IPS-15b (cell line): ENCODE results near the gene ITGA6.

ENCODE experiments used
- H3K27me3 ChIP-seq: one replicate; pipeline ENCODE4 v1.6.1; 2013; ENCODE audit warnings: low read length; ENCODE audit not compliant: control insufficient read depth, insufficient read depth
- H3K36me3 ChIP-seq: one replicate; pipeline ENCODE4 v1.6.1; 2013; ENCODE audit warnings: low read length; ENCODE audit not compliant: control insufficient read depth, insufficient read depth
- H3K4me1 ChIP-seq: one replicate; pipeline ENCODE4 v1.6.1; 2013; ENCODE audit warnings: mild to moderate bottlenecking, low read length; ENCODE audit not compliant: control insufficient read depth, insufficient read depth
- H3K4me3 ChIP-seq: one replicate; pipeline ENCODE4 v1.5.1; 2013; ENCODE audit warnings: low read depth, low read length
- H3K9ac ChIP-seq: one replicate; pipeline ENCODE4 v1.6.1; 2013; ENCODE audit warnings: low read depth, mild to moderate bottlenecking, low read length
- H3K9me3 ChIP-seq: one replicate; pipeline ENCODE4 v1.6.1; 2013; ENCODE audit warnings: mild to moderate bottlenecking, low read length; ENCODE audit not compliant: control insufficient read depth, insufficient read depth

The ITGA6 gene

GRCh38 chr2:172403402-172403801, 24.0 kb upstream of the ITGA6 start:
- no peak overlapping the region for H3K4me3 ChIP-seq

GRCh38 chr2:172403881-172404468, 23.4 kb upstream of the ITGA6 start:
- Histone ChIP-seq H3K27me3 (no peaks in the 10 kb centered on the region), H3K4me1 (peaks cover 3% of the 10 kb centered on the region), H3K36me3 (no peaks in the 10 kb centered on the region), H3K4me3 (no peak overlapping the region), H3K9ac (no peak overlapping the region), H3K9me3 (no peaks in the 10 kb centered on the region)

More at GRCh38 chr2:172403402-172403801, 24.0 kb upstream of the ITGA6 start:
- no peak overlapping the region for H3K9ac ChIP-seq
- H3K9me3 ChIP-seq: no peaks in the 10 kb centered on the region
- H3K4me1 ChIP-seq: peaks cover 3% of the 10 kb centered on the region
- no peaks in the 10 kb centered on the region for H3K36me3 ChIP-seq
- H3K27me3 ChIP-seq: no peaks in the 10 kb centered on the region

GRCh38 chr2:172404824-172405223, 22.6 kb upstream of the ITGA6 start:
- H3K4me3 ChIP-seq: no peak overlapping the region
- H3K9me3 ChIP-seq: no peaks in the 10 kb centered on the region
- H3K4me1 ChIP-seq: peaks cover 3% of the 10 kb centered on the region
- no peaks in the 10 kb centered on the region for H3K27me3 ChIP-seq
- no peak overlapping the region for H3K9ac ChIP-seq
- no peaks in the 10 kb centered on the region for H3K36me3 ChIP-seq

GRCh38 chr2:172405673-172406072, 21.7 kb upstream of the ITGA6 start:
- H3K36me3 ChIP-seq: no peaks in the 10 kb centered on the region
- H3K27me3 ChIP-seq: no peaks in the 10 kb centered on the region
- H3K4me1 ChIP-seq: peaks cover 3% of the 10 kb centered on the region
- no peaks in the 10 kb centered on the region for H3K9me3 ChIP-seq
- H3K4me3 ChIP-seq: no peak overlapping the region
- no peak overlapping the region for H3K9ac ChIP-seq

- Histone ChIP-seq H3K4me1 (peaks cover 3% of the 10 kb centered on the region), H3K27me3 (no peaks in the 10 kb centered on the region), H3K36me3 (no peaks in the 10 kb centered on the region), H3K4me3 (no peak overlapping the region), H3K9me3 (no peaks in the 10 kb centered on the region), H3K9ac (no peak overlapping the region)
These were observed 19.1 kb upstream of the ITGA6 start for GRCh38 chr2:172408143-172408766.

- Histone ChIP-seq H3K4me1 (peaks cover 3% of the 10 kb centered on the region), H3K27me3 (no peaks in the 10 kb centered on the region), H3K9me3 (no peaks in the 10 kb centered on the region), H3K36me3 (no peaks in the 10 kb centered on the region), H3K9ac (no peak overlapping the region), H3K4me3 (no peak overlapping the region)
These were observed 18.3 kb upstream of the ITGA6 start for GRCh38 chr2:172409042-172409441.

- H3K36me3 ChIP-seq: no peaks in the 10 kb centered on the region
- peaks cover 5% of the 10 kb centered on the region for H3K9me3 ChIP-seq
- peaks cover 2% of the 10 kb centered on the region for H3K4me1 ChIP-seq
- no peaks in the 10 kb centered on the region for H3K27me3 ChIP-seq
- H3K4me3 ChIP-seq: no peak overlapping the region
- H3K9ac ChIP-seq: no peak overlapping the region
These were observed 14.3 kb upstream of the ITGA6 start for GRCh38 chr2:172412984-172413492.

GRCh38 chr2:172415157-172415864, 12.1 kb upstream of the ITGA6 start:
- Histone ChIP-seq H3K9me3 (peaks cover 5% of the 10 kb centered on the region), H3K36me3 (no peaks in the 10 kb centered on the region), H3K4me1 (no peaks in the 10 kb centered on the region), H3K9ac (no peak overlapping the region), H3K4me3 (no peak overlapping the region), H3K27me3 (no peaks in the 10 kb centered on the region)

- H3K4me3 ChIP-seq: no peak overlapping the region
- peaks cover 5% of the 10 kb centered on the region for H3K9me3 ChIP-seq
- no peaks in the 10 kb centered on the region for H3K4me1 ChIP-seq
- no peaks in the 10 kb centered on the region for H3K27me3 ChIP-seq
- no peaks in the 10 kb centered on the region for H3K36me3 ChIP-seq
- no peak overlapping the region for H3K9ac ChIP-seq
These were observed 11.6 kb upstream of the ITGA6 start for GRCh38 chr2:172415865-172416183.

- H3K9me3 ChIP-seq: peaks cover 5% of the 10 kb centered on the region
- no peaks in the 10 kb centered on the region for H3K4me1 ChIP-seq
- no peak overlapping the region for H3K9ac ChIP-seq
- no peaks in the 10 kb centered on the region for H3K36me3 ChIP-seq
- H3K4me3 ChIP-seq: no peak overlapping the region
- no peaks in the 10 kb centered on the region for H3K27me3 ChIP-seq
These were observed 10.8 kb upstream of the ITGA6 start for GRCh38 chr2:172416447-172417058.

GRCh38 chr2:172420216-172420615, 7.2 kb upstream of the ITGA6 start:
- Histone ChIP-seq H3K4me3 (no peak overlapping the region), H3K27me3 (no peaks in the 10 kb centered on the region), H3K9me3 (peaks cover 5% of the 10 kb centered on the region), H3K9ac (no peak overlapping the region), H3K36me3 (no peaks in the 10 kb centered on the region), H3K4me1 (peaks cover 5% of the 10 kb centered on the region)
